ENCODE measurements around the gene TOX3.

GRCh38 chr16:52591471-52591870, 44.5 kb upstream of the TOX3 start:
- no peak for TF ChIP-seq CTCF (IDR thresholded peaks at IDR 0.05)
- no peak for TF ChIP-seq POLR2A (IDR thresholded peaks at IDR 0.05; ENCODE audit: low read depth)
- TF ChIP-seq EP300 (IDR thresholded peaks at IDR 0.05): no peak
- no peak for TF ChIP-seq POLR2AphosphoS5 (IDR thresholded peaks at IDR 0.05)
